K562 (cell line): Measurements from ENCODE around the gene GLT8D2. TPM values are rescaled to one million over a fixed set of nuclear protein-coding genes. Genes with fewer than 3 reads are reported as not detected.

Experiments used
- CBX8 ChIP-seq: fragments of 200-600 bp; sonication (generic); IDR thresholded peaks from 2 replicates; pipeline ENCODE4 v1.6.1; 2012; ENCODE audit warnings: borderline replicate concordance, mixed run types, low read depth, mild to moderate bottlenecking, moderate library complexity, mixed read lengths, low read length, control low read depth, inconsistent platforms; ENCODE audit not compliant: poor library complexity, severe bottlenecking; ENCODE audit errors: extremely low read depth
- CC2D1A ChIP-seq: fragments of 450-650 bp; IDR thresholded peaks from 2 replicates; pipeline ENCODE4 v1.6.1; 2017; ENCODE audit warnings: mild to moderate bottlenecking
- FOSL1 ChIP-seq: fragments of 200-800 bp; sonication (Bioruptor generic); conservative IDR thresholded peaks from 2 replicates; pipeline ENCODE4 v1.6.1; 2016; ENCODE audit warnings: missing genetic modification characterization, missing compliant biosample characterization
- HNRNPH1 ChIP-seq: fragments of 200-400 bp; formaldehyde crosslinking; optimal IDR thresholded peaks from 2 replicates; pipeline ENCODE3; 2017; ENCODE audit warnings: low read depth, mild to moderate bottlenecking, low read length, moderate library complexity
- KAT7 ChIP-seq: sonication (generic); formaldehyde crosslinking; IDR thresholded peaks from 2 replicates; pipeline ENCODE4 v1.8.0; 2022; ENCODE audit warnings: missing genetic modification reagents, mild to moderate bottlenecking, borderline replicate concordance
- MTA3 ChIP-seq: fragments of 450-650 bp; formaldehyde crosslinking; IDR thresholded peaks from 2 replicates; pipeline ENCODE4 v1.6.1; 2017; ENCODE audit warnings: mild to moderate bottlenecking, borderline replicate concordance
- NFIC ChIP-seq: fragments of 450-650 bp; IDR thresholded peaks from 2 replicates; pipeline ENCODE4 v1.6.1; 2017; ENCODE audit warnings: mild to moderate bottlenecking, inconsistent platforms
- PML ChIP-seq: IDR thresholded peaks from 2 replicates; pipeline ENCODE4 v1.6.1; 2012; ENCODE audit warnings: low read length, inconsistent platforms
- PURB ChIP-seq: sonication (generic); formaldehyde crosslinking; IDR thresholded peaks from 2 replicates; pipeline ENCODE4 v1.9.0; 2021; ENCODE audit warnings: low read depth, mild to moderate bottlenecking, missing genetic modification reagents
- RFX5 ChIP-seq: IDR thresholded peaks from 2 replicates; pipeline ENCODE4 v1.6.1; 2011; ENCODE audit warnings: low read depth, mild to moderate bottlenecking, improper control_type of control experiment, low read length
- SREBF2 ChIP-seq: sonication (generic); formaldehyde crosslinking; IDR thresholded peaks from 2 replicates; pipeline ENCODE4 v1.4.0; 2020; ENCODE audit warnings: mild to moderate bottlenecking, missing genetic modification reagents
- TCF3 ChIP-seq: sonication (generic); formaldehyde crosslinking; IDR thresholded peaks from 2 replicates; pipeline ENCODE4 v1.4.0; 2020; ENCODE audit warnings: mild to moderate bottlenecking, missing genetic modification reagents
- ZBTB43 ChIP-seq: sonication (generic); formaldehyde crosslinking; IDR thresholded peaks from 2 replicates; pipeline ENCODE4 v1.8.0; 2023; ENCODE audit warnings: mild to moderate bottlenecking, missing genetic modification reagents
- ZFP36 ChIP-seq: fragments of 150-350 bp; IDR thresholded peaks from 2 replicates; pipeline ENCODE4 v1.6.1; 2018; ENCODE audit warnings: low read length, low read depth; ENCODE audit not compliant: partially characterized antibody
- ZNF217 ChIP-seq: sonication (generic); formaldehyde crosslinking; IDR thresholded peaks from 2 replicates; pipeline ENCODE4 v1.8.0; 2022; ENCODE audit warnings: mild to moderate bottlenecking, missing genetic modification reagents
- ZNF445 ChIP-seq: fragments of 250-450 bp; sonication (Bioruptor Pico); IDR thresholded peaks from 2 replicates; pipeline ENCODE4 v1.4.0; 2020; ENCODE audit warnings: low read depth, mild to moderate bottlenecking, moderate library complexity
- ZNF512 ChIP-seq: IDR thresholded peaks from 2 replicates; pipeline ENCODE4 v1.6.1; 2016; ENCODE audit warnings: missing genetic modification characterization, missing compliant biosample characterization
- ZNF583 ChIP-seq: fragments of 250-450 bp; sonication (Bioruptor Pico); IDR thresholded peaks from 2 replicates; pipeline ENCODE4 v1.4.0; 2020
- polyA plus RNA-seq, 8 experiments: library from polyadenylated mRNA; depleted of rRNA in 4 of 8; stranded (reverse) in 5 of 8; unstranded in 3 of 8; fragments of >200 nt; fragmentation: Nextera tagmentation in 2 of 8; fragmentation: Illumina TruSeq in 1 of 8; extraction: Ambion mirVana in 2 of 8; extraction: Trizol in 1 of 8; gene quantifications; 2 replicates each; pipeline versions ENCODE4 v1.2.1 to v1.2.3, GENCODE V29; 2011 to 2014; ENCODE audit warnings: inconsistent platforms in 1 of 8, missing spikeins in 1 of 8
- total RNA-seq, 7 experiments: library from RNA; depleted of rRNA in 6 of 7; stranded (reverse); fragments of >200 nt in 6 of 7; fragmentation: Illumina TruSeq in 2 of 7; extraction: Trizol in 2 of 7; gene quantifications; 2 replicates each; pipeline versions ENCODE4 v1.2.1 to v1.2.3, GENCODE V29; 2011 to 2021; ENCODE audit warnings: low replicate concordance in 1 of 7
- TF ChIP-seq, protein P1 (sequence below): fragments of 250-450 bp; sonication (Bioruptor Pico); IDR thresholded peaks from 2 replicates; pipeline ENCODE4 v1.8.0; 2021; ENCODE audit warnings: moderate library complexity, mild to moderate bottlenecking, inconsistent platforms
- TF ChIP-seq, protein P2 (sequence below): fragments of 250-450 bp; sonication (Bioruptor Pico); IDR thresholded peaks from 2 replicates; pipeline ENCODE4 v1.8.0; 2021; ENCODE audit warnings: borderline replicate concordance, mild to moderate bottlenecking, moderate library complexity; ENCODE audit not compliant: poor library complexity, severe bottlenecking
- TF ChIP-seq, protein P3 (sequence below): fragments of 250-450 bp; sonication (Bioruptor Pico); IDR thresholded peaks from 2 replicates; pipeline ENCODE4 v1.4.0; 2020

GLT8D2 gene
- total and polyA plus RNA-seq, 9 of the 15 experiments (the other 6 are each of a cell fraction or from before 2014, with no cell fraction given): 0.18 to 0.27 (median 0.18) TPM; not detected in 6

DNA sequence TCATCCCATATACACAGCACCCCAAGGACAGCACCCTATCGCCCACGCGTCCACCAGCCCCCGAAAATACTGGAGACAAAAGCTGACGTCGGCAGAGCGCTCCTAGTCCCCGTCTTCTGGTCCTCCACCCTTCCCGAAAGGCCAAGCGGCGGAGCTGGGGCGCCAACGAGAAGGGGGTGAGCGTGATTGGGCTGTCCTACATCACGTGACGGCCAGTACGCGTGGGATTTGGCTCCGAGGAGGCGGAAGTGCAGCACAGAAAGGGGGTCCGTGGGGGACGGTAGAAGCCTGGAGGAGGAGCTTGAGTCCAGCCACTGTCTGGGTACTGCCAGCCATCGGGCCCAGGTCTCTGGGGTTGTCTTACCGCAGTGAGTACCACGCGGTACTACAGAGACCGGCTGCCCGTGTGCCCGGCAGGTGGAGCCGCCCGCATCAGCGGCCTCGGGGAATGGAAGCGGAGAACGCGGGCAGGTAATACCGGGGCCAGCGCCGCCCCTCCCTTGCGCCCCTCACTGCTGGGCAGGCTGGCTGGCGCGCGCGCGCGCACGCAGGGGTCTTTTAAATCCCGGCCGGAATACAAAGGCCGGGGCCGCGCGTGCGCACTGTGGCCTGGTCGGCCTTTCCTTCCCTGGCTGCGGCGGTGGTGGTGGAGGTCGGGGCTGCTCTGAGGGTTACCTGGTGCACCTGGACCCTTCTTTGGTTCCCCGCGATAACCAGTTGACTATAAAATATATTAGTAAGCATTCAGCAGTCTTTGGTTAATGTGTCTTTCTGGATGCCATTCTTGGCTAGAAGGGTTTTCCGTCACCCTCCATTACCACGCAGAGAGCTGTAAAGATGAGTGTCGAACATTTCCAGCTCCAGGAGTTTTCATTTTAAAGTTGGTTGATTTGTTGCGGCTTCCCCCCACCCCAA, 84.1 kb downstream of the GLT8D2 start, which contains the start of gene TDG (continued):
- TF ChIP-seq ZNF512 (no peak), FOSL1 (tag) (0 out of 2 replicates have a peak, but pooled peaks have one; percentile 44), ZNF445 (CRISPR knock-in tag) (no peak), RFX5 (no peak), PURB (no peak), KAT7 (CRISPR knock-in tag) (peak; percentile 98; the same call in 1 of the 2 replicates), ZNF583 (no peak), ZBTB43 (0 out of 2 replicates have a peak, but pooled peaks have one; percentile 63), HNRNPH1 (no peak), NFIC (peak; percentile 73), ZFP36 (no peak), ZNF217 (CRISPR knock-in tag) (no peak), CC2D1A (peak; percentile 19; the same call in 1 of the 2 replicates), PML (peak; percentile 34), SREBF2 (CRISPR knock-in tag) (no peak), MTA3 (peak; percentile 79; the same call in 1 of the 2 replicates), CBX8 (no peak), TCF3 (CRISPR knock-in tag) (no peak)
- TF ChIP-seq, protein P1, sequence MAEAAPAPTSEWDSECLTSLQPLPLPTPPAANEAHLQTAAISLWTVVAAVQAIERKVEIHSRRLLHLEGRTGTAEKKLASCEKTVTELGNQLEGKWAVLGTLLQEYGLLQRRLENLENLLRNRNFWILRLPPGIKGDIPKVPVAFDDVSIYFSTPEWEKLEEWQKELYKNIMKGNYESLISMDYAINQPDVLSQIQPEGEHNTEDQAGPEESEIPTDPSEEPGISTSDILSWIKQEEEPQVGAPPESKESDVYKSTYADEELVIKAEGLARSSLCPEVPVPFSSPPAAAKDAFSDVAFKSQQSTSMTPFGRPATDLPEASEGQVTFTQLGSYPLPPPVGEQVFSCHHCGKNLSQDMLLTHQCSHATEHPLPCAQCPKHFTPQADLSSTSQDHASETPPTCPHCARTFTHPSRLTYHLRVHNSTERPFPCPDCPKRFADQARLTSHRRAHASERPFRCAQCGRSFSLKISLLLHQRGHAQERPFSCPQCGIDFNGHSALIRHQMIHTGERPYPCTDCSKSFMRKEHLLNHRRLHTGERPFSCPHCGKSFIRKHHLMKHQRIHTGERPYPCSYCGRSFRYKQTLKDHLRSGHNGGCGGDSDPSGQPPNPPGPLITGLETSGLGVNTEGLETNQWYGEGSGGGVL (CRISPR knock-in tag): no peak
- TF ChIP-seq, protein P2, sequence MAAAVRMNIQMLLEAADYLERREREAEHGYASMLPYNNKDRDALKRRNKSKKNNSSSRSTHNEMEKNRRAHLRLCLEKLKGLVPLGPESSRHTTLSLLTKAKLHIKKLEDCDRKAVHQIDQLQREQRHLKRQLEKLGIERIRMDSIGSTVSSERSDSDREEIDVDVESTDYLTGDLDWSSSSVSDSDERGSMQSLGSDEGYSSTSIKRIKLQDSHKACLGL (CRISPR knock-in tag): no peak
- TF ChIP-seq, protein P3, sequence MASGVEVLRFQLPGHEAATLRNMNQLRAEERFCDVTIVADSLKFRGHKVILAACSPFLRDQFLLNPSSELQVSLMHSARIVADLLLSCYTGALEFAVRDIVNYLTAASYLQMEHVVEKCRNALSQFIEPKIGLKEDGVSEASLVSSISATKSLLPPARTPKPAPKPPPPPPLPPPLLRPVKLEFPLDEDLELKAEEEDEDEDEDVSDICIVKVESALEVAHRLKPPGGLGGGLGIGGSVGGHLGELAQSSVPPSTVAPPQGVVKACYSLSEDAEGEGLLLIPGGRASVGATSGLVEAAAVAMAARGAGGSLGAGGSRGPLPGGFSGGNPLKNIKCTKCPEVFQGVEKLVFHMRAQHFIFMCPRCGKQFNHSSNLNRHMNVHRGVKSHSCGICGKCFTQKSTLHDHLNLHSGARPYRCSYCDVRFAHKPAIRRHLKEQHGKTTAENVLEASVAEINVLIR (CRISPR knock-in tag): 0 out of 2 replicates have a peak, but pooled peaks have one; percentile 23
